Left renal pelvis (tissue), 4 donors: Measurements from ENCODE around the gene GOLGA6L9. TPM values are rescaled to one million over a fixed set of nuclear protein-coding genes. Genes with fewer than 3 reads are reported as not detected.
"Not testable (repeated sequence)": the region's sequence is repeated elsewhere in the genome, so short reads cannot be mapped to it uniquely, and the experiment has no call there.

Experiments used
- DNase-seq, 4 donors: peaks; one replicate each; pipeline ENCODE4 v3.0.0-alpha.2; 2013; ENCODE audit warnings: low read depth in 4 of 4, low spot score in 3 of 4
- polyA plus RNA-seq, 4 donors: library from polyadenylated mRNA; unstranded; fragments of 120-200 nt; gene quantifications; one replicate each; pipeline ENCODE4 v1.2.1, GENCODE V29; 2013; ENCODE audit not compliant: insufficient read length in 4 of 4

GOLGA6L9 gene
- 10 to 100 TPM in 2 of 4 donors, 1 to 10 TPM in 2; 6.1 to 22.1 (median 9.2) TPM for polyA plus RNA-seq

GRCh38 chr15:82429693-82430092 is at the start of gene GOLGA6L9:
TSS of gene GOLGA6L9 (plus strand) at chr15:82429816. CDS start at chr15:82430080, 264 bp downstream.
- DNase-seq: not testable (repeated sequence)

- not testable (repeated sequence) for DNase-seq
Measured at GRCh38 chr15:82381330-82381955, 48.2 kb upstream of the GOLGA6L9 start.

GRCh38 chr15:82387209-82387608 is 42.4 kb upstream of the GOLGA6L9 start:
- not testable (repeated sequence) for DNase-seq

GRCh38 chr15:82390152-82390551 is 39.5 kb upstream of the GOLGA6L9 start:
- not testable (repeated sequence) for DNase-seq

GRCh38 chr15:82392077-82392476 is 37.5 kb upstream of the GOLGA6L9 start:
- DNase-seq: not testable (repeated sequence)

- DNase-seq: no peak
Measured at GRCh38 chr15:82393671-82394070, 35.9 kb upstream of the GOLGA6L9 start.

- DNase-seq: not testable (repeated sequence)
Measured at GRCh38 chr15:82395788-82396187, 33.8 kb upstream of the GOLGA6L9 start.

GRCh38 chr15:82397817-82398216 is 31.8 kb upstream of the GOLGA6L9 start:
- DNase-seq: no peak

- no peak for DNase-seq
Measured at GRCh38 chr15:82398785-82399184, 30.8 kb upstream of the GOLGA6L9 start.

- DNase-seq: not testable (repeated sequence)
Measured at GRCh38 chr15:82399366-82400103, 30.1 kb upstream of the GOLGA6L9 start.

GRCh38 chr15:82401918-82402317 is 27.7 kb upstream of the GOLGA6L9 start:
- not testable (repeated sequence) for DNase-seq

- not testable (repeated sequence) for DNase-seq
Measured at GRCh38 chr15:82402341-82402740, 27.3 kb upstream of the GOLGA6L9 start.

GRCh38 chr15:82406211-82406610 is 23.4 kb upstream of the GOLGA6L9 start:
- DNase-seq: not testable (repeated sequence)

- not testable (repeated sequence) for DNase-seq
Measured at GRCh38 chr15:82410306-82410705, 19.3 kb upstream of the GOLGA6L9 start.

GRCh38 chr15:82411595-82411994 is 18.0 kb upstream of the GOLGA6L9 start:
- DNase-seq: not testable (repeated sequence)

GRCh38 chr15:82414525-82415191 is 15.0 kb upstream of the GOLGA6L9 start:
- not testable (repeated sequence) for DNase-seq

- not testable (repeated sequence) for DNase-seq
Measured at GRCh38 chr15:82420516-82420915, 9.1 kb upstream of the GOLGA6L9 start.

GRCh38 chr15:82420966-82421365 is 8.7 kb upstream of the GOLGA6L9 start:
- not testable (repeated sequence) for DNase-seq

GRCh38 chr15:82427117-82427516 is 2.5 kb upstream of the GOLGA6L9 start:
- not testable (repeated sequence) for DNase-seq

GRCh38 chr15:82445420-82445819 is 15.8 kb downstream of the GOLGA6L9 start:
- not testable (repeated sequence) for DNase-seq

GRCh38 chr15:82457336-82457735 is 27.7 kb downstream of the GOLGA6L9 start:
- not testable (repeated sequence) for DNase-seq
